GM18499 (cell line): Measurements from ENCODE around the gene GASK1A.

Experiments
- ATAC-seq: cut with Tn5 transposase; IDR thresholded peaks from one replicate; pipeline ENCODE4 v1.9.1; 2021; ENCODE audit warnings: moderate number of reproducible peaks; ENCODE audit not compliant: insufficient read depth, unreplicated experiment

GASK1A gene

DNA sequence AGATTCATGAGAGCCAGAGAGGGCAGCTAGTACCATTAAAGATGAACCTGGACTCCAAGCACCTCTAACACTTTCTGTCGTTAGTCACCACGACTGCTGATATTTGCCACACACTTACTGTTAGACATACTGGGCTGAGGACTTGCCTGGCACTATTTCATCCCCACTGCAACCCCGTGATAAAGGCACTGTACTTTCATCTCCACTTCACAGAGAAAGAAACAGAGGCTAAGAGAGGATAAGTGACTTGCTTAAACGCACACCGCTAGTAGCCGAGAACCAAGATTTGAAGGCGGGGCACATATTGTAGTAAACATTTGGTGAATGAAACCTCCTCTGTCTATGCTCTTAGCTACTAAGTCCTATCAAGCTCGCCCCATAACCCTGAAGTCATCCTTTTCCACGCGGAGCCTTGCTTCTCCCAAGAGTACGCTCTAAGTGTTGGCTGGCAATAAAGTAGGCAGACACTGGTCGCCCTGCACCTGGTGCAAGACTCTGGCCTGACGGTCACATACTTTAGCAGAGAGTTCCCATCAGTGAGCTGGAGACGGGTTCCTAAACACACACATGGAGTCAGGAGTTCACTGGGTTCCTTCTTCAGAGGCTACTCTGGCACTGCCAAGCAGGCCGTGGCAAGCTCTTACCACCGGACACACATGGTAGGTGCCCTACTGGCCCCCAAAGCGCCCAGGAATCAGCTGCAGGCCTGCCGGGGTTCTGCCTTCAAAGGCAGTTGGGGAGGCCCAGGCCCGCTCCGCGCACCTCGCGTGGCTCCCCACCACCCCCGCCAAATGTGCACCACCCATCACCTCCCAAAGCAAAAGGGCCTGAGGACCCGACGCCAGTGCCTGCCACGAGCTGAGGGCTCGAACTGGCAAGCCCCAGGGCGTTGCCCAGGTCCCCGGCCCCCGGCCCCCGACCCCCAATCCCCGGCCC lies 125.8 kb downstream of the GASK1A start:
- ATAC-seq: no peak

- ATAC-seq: no peak
These were observed 126.6 kb downstream of the GASK1A start, which contains the start of gene POMGNT2 for GRCh38 chr3:43105596-43106292. POMGNT2 (minus strand) TSS chr3:43106079; CDS start chr3:43081431, 24,648 bp downstream.

DNA sequence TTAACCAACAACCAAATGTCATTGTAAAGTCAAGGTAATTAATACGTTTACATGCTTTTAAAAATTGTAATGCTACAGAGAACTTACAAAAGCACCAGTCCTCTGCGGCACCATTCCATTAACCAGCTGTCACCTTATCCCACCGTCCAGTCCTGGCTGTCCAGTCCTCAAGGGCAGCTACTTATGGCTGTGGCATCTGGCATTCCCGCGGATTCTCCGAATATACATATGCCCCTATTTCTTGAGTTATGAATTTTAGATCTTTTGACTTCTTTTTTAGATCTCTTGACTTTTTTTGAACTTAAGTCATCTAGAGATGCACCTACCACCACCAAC lies 127.2 kb downstream of the GASK1A start:
- no peak for ATAC-seq
